OCI-LY1 (cell line): Measurements from ENCODE around the gene UTP15.

Experiments used
- CTCF ChIP-seq: fragments of 200-600 bp; sonication (generic), shearing (Covaris generic); IDR thresholded peaks from 2 replicates; pipeline ENCODE4 v1.5.1; 2017; ENCODE audit warnings: mild to moderate bottlenecking, antibody characterized with exemption, low read length, moderate library complexity, mixed read lengths
- EZH2 ChIP-seq: fragments of 200-600 bp; sonication (generic), shearing (Covaris generic); IDR thresholded peaks from 2 replicates; pipeline ENCODE4 v1.8.0; 2017; ENCODE audit warnings: borderline replicate concordance, mixed run types, mild to moderate bottlenecking, antibody characterized with exemption, low read length, moderate library complexity, mixed read lengths

GRCh38 chr5:73534011-73534644, 31.4 kb upstream of the UTP15 start:
- TF ChIP-seq CTCF, result no peak
- TF ChIP-seq EZH2, result no peak
